ENCODE results near the gene GRK2. TPM values are rescaled to one million over a fixed set of nuclear protein-coding genes. Genes with fewer than 3 reads are reported as not detected.
A peak's percentile ranks its signal among the peaks of the same experiment; 100 is the strongest.

GRK2 gene
- total and polyA plus RNA-seq, 12 donors, result 26.4 to 159 (median 59.6) TPM

- Histone ChIP-seq H3K4me1 (replicated peaks in 1 of 2) (peaks cover 0 to 2% of the 10 kb centered on the region in 2 donors), H3K4me3 (no peak overlapping the region), H3K9me3 (replicated peaks in 1 of 3) (no peaks in the 10 kb centered on the region), H3K27me3 (no peaks in the 10 kb centered on the region), H3K27ac (no peak overlapping the region), H3K36me3 (replicated peaks in 1 of 2) (peaks cover 0 to 81% of the 10 kb centered on the region in 2 donors)
- intact Hi-C loops (cut with DNase I), result no loop called here
- DNase-seq, result peak in 1 of 7 donors; percentile 47
- TF ChIP-seq POLR2A (IDR thresholded peaks at IDR 0.05) (no peak), CTCF (IDR thresholded peaks at IDR 0.05) (no peak)
- 85 to 89% (median 87%) methylated on average over 14 of the region's 14 CpGs for WGBS, 4 donors
These were observed 12.2 kb upstream of the GRK2 start for GRCh38 chr11:67253872-67254624.

- WGBS, 4 donors, result 83 to 90% (median 87%) methylated on average over 15 of the region's 15 CpGs
- H3K9me3 ChIP-seq (replicated peaks in 1 of 3), result no peaks in the 10 kb centered on the region
- no peak overlapping the region for H3K4me3 ChIP-seq
- H3K27ac ChIP-seq, result no peak overlapping the region
- intact Hi-C loops (cut with DNase I), result no loop called here
- H3K36me3 ChIP-seq (replicated peaks in 1 of 2), result peaks cover 0 to 74% of the 10 kb centered on the region in 2 donors
- H3K27me3 ChIP-seq, result no peaks in the 10 kb centered on the region
- TF ChIP-seq CTCF (IDR thresholded peaks at IDR 0.05) (no peak), POLR2A (IDR thresholded peaks at IDR 0.05) (no peak)
- H3K4me1 ChIP-seq (replicated peaks in 1 of 2), result no peaks in the 10 kb centered on the region
- DNase-seq, result peak in 1 of 7 donors; percentile 53
These were observed 11.5 kb upstream of the GRK2 start for GRCh38 chr11:67254798-67255197.

GRCh38 chr11:67255353-67255752, 10.9 kb upstream of the GRK2 start:
- TF ChIP-seq POLR2A (IDR thresholded peaks at IDR 0.05) (no peak), CTCF (IDR thresholded peaks at IDR 0.05) (no peak)
- Histone ChIP-seq H3K4me1 (replicated peaks in 1 of 2) (no peaks in the 10 kb centered on the region), H3K36me3 (replicated peaks in 1 of 2) (peaks cover 0 to 68% of the 10 kb centered on the region in 2 donors), H3K27ac (no peak overlapping the region), H3K9me3 (replicated peaks in 1 of 3) (no peaks in the 10 kb centered on the region), H3K27me3 (no peaks in the 10 kb centered on the region), H3K4me3 (no peak overlapping the region)
- peak in 1 of 7 donors; percentile 35 for DNase-seq
- intact Hi-C loops (cut with DNase I), result no loop called here
- WGBS, 4 donors, result 88 to 93% (median 91%) methylated on average over 10 of the region's 10 CpGs

GRCh38 chr11:67255864-67256263, 10.4 kb upstream of the GRK2 start:
- WGBS, 4 donors, result 90 to 92% (median 91%) methylated on average over 7 to 8 of the region's 8 CpGs
- no peaks in the 10 kb centered on the region for H3K27me3 ChIP-seq
- no peak overlapping the region for H3K4me3 ChIP-seq
- no peak overlapping the region for H3K27ac ChIP-seq
- TF ChIP-seq CTCF (IDR thresholded peaks at IDR 0.05) (no peak), POLR2A (IDR thresholded peaks at IDR 0.05) (no peak)
- no peaks in the 10 kb centered on the region for H3K9me3 ChIP-seq (replicated peaks in 1 of 3)
- peaks cover 0 to 1% of the 10 kb centered on the region in 2 donors for H3K4me1 ChIP-seq (replicated peaks in 1 of 2)
- peaks cover 0 to 63% of the 10 kb centered on the region in 2 donors for H3K36me3 ChIP-seq (replicated peaks in 1 of 2)
- intact Hi-C loops (cut with DNase I), result no loop called here
- DNase-seq, result peak in 2 of 7 donors; percentile 0 to 46

Measured in adrenal gland (tissue), 12 donors.